K562 (cell line): ENCODE data around the gene CNNM3. TPM values are rescaled to one million over a fixed set of nuclear protein-coding genes. Genes with fewer than 3 reads are reported as not detected.

Experiments
- ATAC-seq: fragments of 200-7000 bp; cut with Tn5 transposase; 3 replicates; pipeline ENCODE4 v1.9.1; 2020; ENCODE audit warnings: moderate library complexity
- BruUV-seq: library from RNA; stranded (reverse); fragments of 400-500 nt; replicated peaks from 2 replicates; lab custom pipeline; 2021; lab: Mats Ljungman, UMichigan
- CTCF ChIA-PET: fragments of 300-600 bp; formaldehyde crosslinking; extraction: SDS; loops from one replicate; lab custom pipeline; 2021; ENCODE audit warnings: low intra/inter-chr PET ratio; lab: Yijun Ruan, JAX
- POLR2A ChIA-PET: fragments of 300-600, 350-650 bp; sonication (Branson Sonifier 250); formaldehyde crosslinking; extraction: SDS; loops from one replicate; lab custom pipeline; 2021; ENCODE audit warnings: antibody characterized with exemption, inconsistent platforms; lab: Yijun Ruan, JAX
- DNase-seq, 4 experiments: peaks; one replicate each; pipeline versions ENCODE4 v3.0.0 to v3.0.0-alpha.2; 2011 to 2018; ENCODE audit warnings: low spot score in 3 of 4, mixed read lengths in 3 of 4; ENCODE audit errors: extremely low read depth in 1 of 4
- FAIRE-seq: peaks from 2 replicates; lab custom pipeline; 2011; peaks lifted over from hg19 to GRCh38; lab: Jason Lieb, UNC
- H2AFZ ChIP-seq: 2 replicates; pipeline ENCODE4 v1.6.0; 2011; ENCODE audit warnings: low read depth, low read length, control low read depth, inconsistent platforms
- H3K27ac ChIP-seq: fragments of 200-600 bp; 3 replicates; pipeline ENCODE4 v1.8.0; 2011; ENCODE audit warnings: low read depth, mild to moderate bottlenecking, control low read depth, inconsistent platforms, low read length, moderate library complexity, mixed read lengths; ENCODE audit errors: extremely low read depth
- H3K27me3 ChIP-seq, 2 experiments: fragments of 300-600 bp in 1 of 2; 2 replicates in 1 of 2; 3 replicates in 1 of 2; pipeline versions ENCODE4 v1.6.0 to v1.8.0; 2011; ENCODE audit warnings: inconsistent platforms in 2 of 2, low read length in 2 of 2, mild to moderate bottlenecking in 1 of 2, mixed read lengths in 1 of 2, moderate library complexity in 1 of 2; ENCODE audit not compliant: control insufficient read depth in 2 of 2, insufficient read depth in 2 of 2
- H3K36me3 ChIP-seq: fragments of 300-600 bp; 3 replicates; pipeline ENCODE4 v1.8.0; 2011; ENCODE audit warnings: mild to moderate bottlenecking, low read length, inconsistent platforms; ENCODE audit not compliant: control insufficient read depth, insufficient read depth
- H3K4me1 ChIP-seq, 2 experiments: fragments of 200-600 bp in 1 of 2; replicated peaks in 1 of 2; 2 replicates in 1 of 2; 3 replicates in 1 of 2; pipeline versions ENCODE4 v1.5.1 to v1.8.0; 2011; ENCODE audit warnings: inconsistent platforms in 2 of 2, low read length in 2 of 2, mild to moderate bottlenecking in 1 of 2, mixed read lengths in 1 of 2, moderate library complexity in 1 of 2; ENCODE audit not compliant: control insufficient read depth in 2 of 2, insufficient read depth in 2 of 2
- H3K4me2 ChIP-seq: 2 replicates; pipeline ENCODE4 v1.6.1; 2011; ENCODE audit warnings: low read length, control low read depth, inconsistent platforms, mixed read lengths; ENCODE audit not compliant: insufficient read depth
- H3K4me3 ChIP-seq: fragments of 200-600 bp; sonication (generic), shearing (Covaris generic); 2 replicates; pipeline ENCODE4 v1.5.1; 2016; ENCODE audit warnings: control low read depth, inconsistent platforms
- H3K79me2 ChIP-seq: fragments of 200-600 bp; 3 replicates; pipeline ENCODE4 v1.8.0; 2011; ENCODE audit warnings: low read length, inconsistent platforms; ENCODE audit not compliant: control insufficient read depth, insufficient read depth
- H3K9ac ChIP-seq, 2 experiments: 2 replicates each; pipeline versions ENCODE4 v1.6.0 to v1.6.1; 2011; ENCODE audit warnings: low read depth in 2 of 2, low read length in 2 of 2, control low read depth in 1 of 2, inconsistent platforms in 1 of 2, mild to moderate bottlenecking in 1 of 2, mixed read lengths in 1 of 2; ENCODE audit not compliant: insufficient read depth in 1 of 2
- H3K9me1 ChIP-seq: one replicate; pipeline ENCODE4 v1.6.0; 2011; ENCODE audit warnings: inconsistent platforms, mild to moderate bottlenecking, low read length, moderate library complexity; ENCODE audit not compliant: control insufficient read depth, insufficient read depth
- H3K9me3 ChIP-seq: replicated peaks from 2 replicates; pipeline ENCODE4 v1.5.1; 2011; ENCODE audit warnings: low read depth, low read length, inconsistent platforms; ENCODE audit not compliant: control insufficient read depth, insufficient read depth
- H4K20me1 ChIP-seq: replicated peaks from 2 replicates; pipeline ENCODE4 v1.6.1; 2011; ENCODE audit warnings: low read length, inconsistent platforms, mixed read lengths; ENCODE audit not compliant: control insufficient read depth, insufficient read depth
- CEBPG ChIP-seq, 3 experiments: fragments of 200-800 bp in 1 of 3; sonication (Bioruptor generic) in 1 of 3; sonication (generic) in 1 of 3; formaldehyde crosslinking in 1 of 3; IDR thresholded peaks in 2 of 3; conservative IDR thresholded peaks in 1 of 3; 2 replicates each; pipeline versions ENCODE4 v1.6.1 to v1.8.0; 2016 to 2022; ENCODE audit warnings: missing compliant biosample characterization in 2 of 3, missing genetic modification characterization in 2 of 3, mild to moderate bottlenecking in 1 of 3, missing genetic modification reagents in 1 of 3
- MIER1 ChIP-seq: fragments of 450-650 bp; IDR thresholded peaks from 2 replicates; pipeline ENCODE4 v1.6.1; 2016; ENCODE audit warnings: antibody characterized with exemption, mild to moderate bottlenecking, low read depth
- POLR2G ChIP-seq: fragments of 200-400 bp; formaldehyde crosslinking; IDR thresholded peaks from 2 replicates; pipeline ENCODE4 v1.6.1; 2017; ENCODE audit warnings: low read depth, mild to moderate bottlenecking, antibody characterized with exemption, low read length, moderate library complexity
- RBM17 ChIP-seq: fragments of 200-400 bp; formaldehyde crosslinking; IDR thresholded peaks from 2 replicates; pipeline ENCODE4 v1.6.1; 2017; ENCODE audit warnings: low read depth, mild to moderate bottlenecking, low read length, borderline replicate concordance
- RBM22 ChIP-seq: fragments of 200-400 bp; formaldehyde crosslinking; IDR thresholded peaks from 2 replicates; pipeline ENCODE4 v1.6.1; 2018; ENCODE audit warnings: low read length, low read depth; ENCODE audit not compliant: poor library complexity, severe bottlenecking
- TAL1 ChIP-seq: fragments of 450-650 bp; IDR thresholded peaks from 2 replicates; pipeline ENCODE4 v1.6.1; 2016; ENCODE audit warnings: mild to moderate bottlenecking
- ZBTB1 ChIP-seq: sonication (generic); formaldehyde crosslinking; IDR thresholded peaks from 2 replicates; pipeline ENCODE4 v1.8.1; 2023; ENCODE audit warnings: missing genetic modification reagents, low read depth, mild to moderate bottlenecking, borderline replicate concordance
- ZNF263 ChIP-seq: sonication (generic); formaldehyde crosslinking; IDR thresholded peaks from 2 replicates; pipeline ENCODE4 v1.8.0; 2022; ENCODE audit warnings: mild to moderate bottlenecking, missing genetic modification reagents, borderline replicate concordance
- WGBS: fragments of 100-300 bp; shearing (Covaris generic); methylation state at CpG from one replicate; pipeline ENCODE4 v1.1.6; 2016; ENCODE audit warnings: low coverage, mixed read lengths; ENCODE audit not compliant: insufficient coverage; ENCODE audit errors: missing lambda C conversion rate; 5-methylcytosine and 5-hydroxymethylcytosine counted together
- in situ Hi-C: fragments of 300-500 bp; cut with MboI; formaldehyde crosslinking; loops from 4 replicates; pipeline ENCODE4 v1.15.0; 2018; ENCODE audit warnings: inconsistent platforms, mixed read lengths
- intact Hi-C: fragments of 100-400 bp; cut with micrococcal nuclease; formaldehyde crosslinking; loops from 2 replicates; pipeline ENCODE4 v1.14.2; 2022
- polyA plus RNA-seq, 8 experiments: library from polyadenylated mRNA; depleted of rRNA in 4 of 8; stranded (reverse) in 5 of 8; unstranded in 3 of 8; fragments of >200 nt; fragmentation: Nextera tagmentation in 2 of 8; fragmentation: Illumina TruSeq in 1 of 8; extraction: Ambion mirVana in 2 of 8; extraction: Trizol in 1 of 8; gene quantifications; 2 replicates each; pipeline versions ENCODE4 v1.2.1 to v1.2.3, GENCODE V29; 2011 to 2014; ENCODE audit warnings: inconsistent platforms in 1 of 8, missing spikeins in 1 of 8
- total RNA-seq, 7 experiments: library from RNA; depleted of rRNA in 6 of 7; stranded (reverse); fragments of >200 nt in 6 of 7; fragmentation: Illumina TruSeq in 2 of 7; extraction: Trizol in 2 of 7; gene quantifications; 2 replicates each; pipeline versions ENCODE4 v1.2.1 to v1.2.3, GENCODE V29; 2011 to 2021; ENCODE audit warnings: low replicate concordance in 1 of 7
- TF ChIP-seq, protein P1 (sequence below), 2 experiments: IDR thresholded peaks; 2 replicates each; pipeline ENCODE4 v1.6.1; 2012; ENCODE audit warnings: improper control_type of control experiment in 2 of 2, low read depth in 2 of 2, low read length in 2 of 2, borderline replicate concordance in 1 of 2

Gene CNNM3
- total and polyA plus RNA-seq, 9 of the 15 experiments (the other 6 are each of a cell fraction or from before 2014, with no cell fraction given): 1.4 to 16.9 (median 6.5) TPM

DNA sequence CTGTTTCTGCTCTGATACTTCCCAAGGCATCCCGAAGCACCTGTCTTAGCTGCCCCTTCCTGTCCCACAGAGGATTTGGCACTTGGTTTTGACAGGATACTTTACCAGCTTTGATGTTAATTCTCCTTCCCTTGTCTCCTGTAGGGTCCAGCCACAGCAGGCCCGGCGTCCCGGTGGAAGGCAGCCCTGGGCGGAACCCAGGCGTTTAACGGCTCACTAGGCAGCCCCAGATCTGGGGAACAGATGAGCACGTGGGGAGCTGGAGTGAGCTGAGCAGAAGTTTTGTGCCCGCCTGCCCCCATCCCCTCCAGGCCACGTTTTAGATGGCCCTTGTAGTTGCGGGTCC is 16.3 kb downstream of the CNNM3 start:
- no peak overlapping the region for H2AFZ ChIP-seq
- TF ChIP-seq RBM22 (peak; percentile 22), MIER1 (no peak), ZNF263 (no peak), TAL1 (no peak), ZBTB1 (no peak), CEBPG (CRISPR knock-in tag; IDR thresholded peaks at IDR 0.05) (no peak), CEBPG (tag; conservative IDR thresholded peaks at IDR 0.05 in 1 of 2, IDR thresholded peaks at IDR 0.05 in 1 of 2) (no peak), POLR2G (peak; percentile 44; the same call in 1 of the 2 replicates), RBM17 (no peak)
- TF ChIP-seq, protein P1, sequence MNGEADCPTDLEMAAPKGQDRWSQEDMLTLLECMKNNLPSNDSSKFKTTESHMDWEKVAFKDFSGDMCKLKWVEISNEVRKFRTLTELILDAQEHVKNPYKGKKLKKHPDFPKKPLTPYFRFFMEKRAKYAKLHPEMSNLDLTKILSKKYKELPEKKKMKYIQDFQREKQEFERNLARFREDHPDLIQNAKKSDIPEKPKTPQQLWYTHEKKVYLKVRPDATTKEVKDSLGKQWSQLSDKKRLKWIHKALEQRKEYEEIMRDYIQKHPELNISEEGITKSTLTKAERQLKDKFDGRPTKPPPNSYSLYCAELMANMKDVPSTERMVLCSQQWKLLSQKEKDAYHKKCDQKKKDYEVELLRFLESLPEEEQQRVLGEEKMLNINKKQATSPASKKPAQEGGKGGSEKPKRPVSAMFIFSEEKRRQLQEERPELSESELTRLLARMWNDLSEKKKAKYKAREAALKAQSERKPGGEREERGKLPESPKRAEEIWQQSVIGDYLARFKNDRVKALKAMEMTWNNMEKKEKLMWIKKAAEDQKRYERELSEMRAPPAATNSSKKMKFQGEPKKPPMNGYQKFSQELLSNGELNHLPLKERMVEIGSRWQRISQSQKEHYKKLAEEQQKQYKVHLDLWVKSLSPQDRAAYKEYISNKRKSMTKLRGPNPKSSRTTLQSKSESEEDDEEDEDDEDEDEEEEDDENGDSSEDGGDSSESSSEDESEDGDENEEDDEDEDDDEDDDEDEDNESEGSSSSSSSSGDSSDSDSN (IDR thresholded peaks at IDR 0.05; ENCODE audit: borderline replicate concordance in 1 of 2, low read depth in 2 of 2, low read length in 2 of 2): no peak
- TF ChIP-seq, all 486 proteins: peak for 2
- Histone ChIP-seq H3K36me3 (peaks cover 75% of the 10 kb centered on the region), H3K4me3 (no peak overlapping the region), H3K27ac (no peak overlapping the region), H3K79me2 (no peaks in the 10 kb centered on the region), H4K20me1 (0 out of 2 replicates have a peak, but pooled peaks cover 7% of the 10 kb centered on the region), H3K4me2 (no peak overlapping the region), H3K9me3 (no peaks in the 10 kb centered on the region), H3K4me1 (peaks cover 9 to 11% of the 10 kb centered on the region in 2 experiments; a peak in 3 of 5 replicates), H3K9ac (peak overlapping the region in 1 of 2 experiments; percentile 79; a peak in 2 of 4 replicates), H3K27me3 (no peaks in the 10 kb centered on the region), H3K9me1 (no peaks in the 10 kb centered on the region)
- CTCF ChIA-PET: no interaction called here
- DNase-seq: no peak
- ATAC-seq: no peak
- FAIRE-seq: no peak
- 85% methylated on average over 10 of the region's 11 CpGs for WGBS
- in situ Hi-C loops: no loop called here
- POLR2A ChIA-PET: interaction anchor here (0.6 to 1.3 kb wide), 6 partner anchors 8 to 205 kb away, joined by 3 to 4 read pairs (median 3); partner anchors contain the start of genes ANKRD23 and ANKRD39
- intact Hi-C loops: no loop called here
- BruUV-seq: no TSS peak
